ENCODE measurements around the gene GRIN1.

Gene GRIN1

DNA sequence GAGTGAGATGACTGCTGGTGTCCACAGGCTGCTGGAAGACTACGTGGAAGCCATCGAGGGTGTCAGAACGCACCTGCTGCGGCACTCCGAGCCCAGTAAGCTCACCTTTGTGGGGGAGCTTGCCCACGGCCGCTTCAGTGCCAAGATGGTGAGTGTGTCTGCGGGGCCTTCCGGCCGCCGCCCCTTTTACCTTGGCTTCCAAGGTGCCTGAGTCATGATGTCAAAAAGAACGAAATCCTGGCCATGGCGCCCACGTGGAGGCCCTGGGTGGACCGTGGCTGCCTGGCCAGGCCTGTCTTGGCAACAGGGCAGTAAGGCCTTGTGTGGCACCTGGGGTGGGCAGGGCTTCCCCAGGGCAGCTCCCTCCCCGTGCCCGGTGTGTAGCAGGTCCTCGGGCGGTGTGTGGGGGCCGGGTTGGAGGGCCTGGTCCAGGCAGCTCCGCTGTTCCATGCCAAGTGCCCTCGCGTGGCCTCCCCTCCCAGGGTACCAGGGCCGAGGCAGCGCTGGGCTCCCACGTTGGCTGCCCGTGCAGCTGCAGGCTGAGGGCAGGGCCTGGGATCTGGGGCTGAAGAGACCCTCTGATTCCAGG lies 32.2 kb upstream of the GRIN1 start:
- H3K9ac ChIP-seq (ENCODE audit: low read depth in 1 of 2, low read length in 2 of 2): no peak overlapping the region
- H3K9me3 ChIP-seq (ENCODE audit: control insufficient read depth in 2 of 2, low read length in 2 of 2): no peaks in the 10 kb centered on the region
- H3K36me3 ChIP-seq (ENCODE audit: control insufficient read depth in 2 of 2, insufficient read depth in 2 of 2, low read length in 2 of 2): peaks cover 44 to 60% of the 10 kb centered on the region in 2 donors
- no peak overlapping the region for H3K4me3 ChIP-seq (ENCODE audit: low read length in 2 of 2)
- no peak overlapping the region for H3K27ac ChIP-seq (ENCODE audit: low read depth in 2 of 2, low read length in 2 of 2)
- H3K27me3 ChIP-seq (ENCODE audit: control insufficient read depth in 2 of 2, insufficient read depth in 2 of 2, low read length in 2 of 2): no peaks in the 10 kb centered on the region
- no peaks in the 10 kb centered on the region for H3K4me1 ChIP-seq (ENCODE audit: control insufficient read depth in 2 of 2, insufficient read depth in 2 of 2, low read length in 2 of 2)

DNA sequence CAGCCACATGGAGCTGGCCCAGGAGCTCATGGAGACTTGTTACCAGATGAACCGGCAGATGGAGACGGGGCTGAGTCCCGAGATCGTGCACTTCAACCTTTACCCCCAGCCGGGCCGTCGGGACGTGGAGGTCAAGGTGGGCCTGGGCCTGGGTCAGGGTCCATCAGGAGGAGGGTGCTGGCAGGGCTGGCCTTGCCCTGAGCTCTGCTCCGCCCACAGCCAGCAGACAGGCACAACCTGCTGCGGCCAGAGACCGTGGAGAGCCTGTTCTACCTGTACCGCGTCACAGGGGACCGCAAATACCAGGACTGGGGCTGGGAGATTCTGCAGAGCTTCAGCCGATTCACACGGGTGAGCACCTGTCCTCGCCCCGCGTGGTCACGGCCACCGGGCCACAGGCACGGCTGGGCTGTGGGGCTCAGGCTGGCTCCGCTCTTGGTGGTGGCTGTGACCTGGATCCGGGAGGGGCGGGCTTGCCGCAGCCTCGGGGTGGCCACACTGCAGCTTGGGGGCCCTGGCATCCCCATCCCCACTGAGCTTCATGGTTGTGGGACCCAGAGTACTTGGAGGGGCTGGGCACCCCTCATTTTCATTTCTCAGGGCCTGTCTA lies 31.5 kb upstream of the GRIN1 start:
- Histone ChIP-seq H3K4me3 (ENCODE audit: low read length in 2 of 2) (no peak overlapping the region), H3K27ac (ENCODE audit: low read depth in 2 of 2, low read length in 2 of 2) (no peak overlapping the region), H3K9ac (ENCODE audit: low read depth in 1 of 2, low read length in 2 of 2) (no peak overlapping the region), H3K9me3 (ENCODE audit: control insufficient read depth in 2 of 2, low read length in 2 of 2) (no peaks in the 10 kb centered on the region), H3K27me3 (ENCODE audit: control insufficient read depth in 2 of 2, insufficient read depth in 2 of 2, low read length in 2 of 2) (no peaks in the 10 kb centered on the region), H3K4me1 (ENCODE audit: control insufficient read depth in 2 of 2, insufficient read depth in 2 of 2, low read length in 2 of 2) (no peaks in the 10 kb centered on the region), H3K36me3 (ENCODE audit: control insufficient read depth in 2 of 2, insufficient read depth in 2 of 2, low read length in 2 of 2) (peaks cover 37 to 53% of the 10 kb centered on the region in 2 donors)

GRCh38 chr9:137107982-137108381 lies 31.0 kb upstream of the GRIN1 start:
- Histone ChIP-seq H3K9ac (ENCODE audit: low read depth in 1 of 2, low read length in 2 of 2) (no peak overlapping the region), H3K27me3 (ENCODE audit: control insufficient read depth in 2 of 2, insufficient read depth in 2 of 2, low read length in 2 of 2) (no peaks in the 10 kb centered on the region), H3K9me3 (ENCODE audit: control insufficient read depth in 2 of 2, low read length in 2 of 2) (no peaks in the 10 kb centered on the region), H3K36me3 (ENCODE audit: control insufficient read depth in 2 of 2, insufficient read depth in 2 of 2, low read length in 2 of 2) (peaks cover 32 to 47% of the 10 kb centered on the region in 2 donors), H3K4me1 (ENCODE audit: control insufficient read depth in 2 of 2, insufficient read depth in 2 of 2, low read length in 2 of 2) (no peaks in the 10 kb centered on the region), H3K4me3 (ENCODE audit: low read length in 2 of 2) (no peak overlapping the region), H3K27ac (ENCODE audit: low read depth in 2 of 2, low read length in 2 of 2) (no peak overlapping the region)

- Histone ChIP-seq H3K36me3 (ENCODE audit: control insufficient read depth in 2 of 2, insufficient read depth in 2 of 2, low read length in 2 of 2) (peaks cover 24 to 40% of the 10 kb centered on the region in 2 donors), H3K4me3 (ENCODE audit: low read length in 2 of 2) (no peak overlapping the region)
These were observed 30.2 kb upstream of the GRIN1 start for GRCh38 chr9:137108608-137109249.

GRCh38 chr9:137109250-137110146 lies 29.5 kb upstream of the GRIN1 start:
- Histone ChIP-seq H3K9me3 (ENCODE audit: control insufficient read depth in 2 of 2, low read length in 2 of 2) (no peaks in the 10 kb centered on the region), H3K4me1 (ENCODE audit: control insufficient read depth in 2 of 2, insufficient read depth in 2 of 2, low read length in 2 of 2) (no peaks in the 10 kb centered on the region), H3K4me3 (ENCODE audit: low read length in 2 of 2) (no peak overlapping the region), H3K27ac (ENCODE audit: low read depth in 2 of 2, low read length in 2 of 2) (no peak overlapping the region), H3K27me3 (ENCODE audit: control insufficient read depth in 2 of 2, insufficient read depth in 2 of 2, low read length in 2 of 2) (no peaks in the 10 kb centered on the region), H3K9ac (ENCODE audit: low read depth in 1 of 2, low read length in 2 of 2) (no peak overlapping the region), H3K36me3 (ENCODE audit: control insufficient read depth in 2 of 2, insufficient read depth in 2 of 2, low read length in 2 of 2) (peaks cover 21 to 34% of the 10 kb centered on the region in 2 donors)

More at GRCh38 chr9:137108608-137109249, 30.2 kb upstream of the GRIN1 start:
- Histone ChIP-seq H3K27me3 (ENCODE audit: control insufficient read depth in 2 of 2, insufficient read depth in 2 of 2, low read length in 2 of 2) (no peaks in the 10 kb centered on the region), H3K9ac (ENCODE audit: low read depth in 1 of 2, low read length in 2 of 2) (no peak overlapping the region), H3K4me1 (ENCODE audit: control insufficient read depth in 2 of 2, insufficient read depth in 2 of 2, low read length in 2 of 2) (no peaks in the 10 kb centered on the region), H3K9me3 (ENCODE audit: control insufficient read depth in 2 of 2, low read length in 2 of 2) (no peaks in the 10 kb centered on the region), H3K27ac (ENCODE audit: low read depth in 2 of 2, low read length in 2 of 2) (no peak overlapping the region)

- H3K4me3 ChIP-seq (ENCODE audit: low read length in 2 of 2): no peak overlapping the region
- no peak overlapping the region for H3K9ac ChIP-seq (ENCODE audit: low read depth in 1 of 2, low read length in 2 of 2)
- H3K4me1 ChIP-seq (ENCODE audit: control insufficient read depth in 2 of 2, insufficient read depth in 2 of 2, low read length in 2 of 2): peaks cover 0 to 4% of the 10 kb centered on the region in 2 donors
- no peak overlapping the region for H3K27ac ChIP-seq (ENCODE audit: low read depth in 2 of 2, low read length in 2 of 2)
- no peaks in the 10 kb centered on the region for H3K27me3 ChIP-seq (ENCODE audit: control insufficient read depth in 2 of 2, insufficient read depth in 2 of 2, low read length in 2 of 2)
- peaks cover 20 to 28% of the 10 kb centered on the region in 2 donors for H3K36me3 ChIP-seq (ENCODE audit: control insufficient read depth in 2 of 2, insufficient read depth in 2 of 2, low read length in 2 of 2)
- H3K9me3 ChIP-seq (ENCODE audit: control insufficient read depth in 2 of 2, low read length in 2 of 2): no peaks in the 10 kb centered on the region
These were observed 28.6 kb upstream of the GRIN1 start for GRCh38 chr9:137110147-137110910.

DNA sequence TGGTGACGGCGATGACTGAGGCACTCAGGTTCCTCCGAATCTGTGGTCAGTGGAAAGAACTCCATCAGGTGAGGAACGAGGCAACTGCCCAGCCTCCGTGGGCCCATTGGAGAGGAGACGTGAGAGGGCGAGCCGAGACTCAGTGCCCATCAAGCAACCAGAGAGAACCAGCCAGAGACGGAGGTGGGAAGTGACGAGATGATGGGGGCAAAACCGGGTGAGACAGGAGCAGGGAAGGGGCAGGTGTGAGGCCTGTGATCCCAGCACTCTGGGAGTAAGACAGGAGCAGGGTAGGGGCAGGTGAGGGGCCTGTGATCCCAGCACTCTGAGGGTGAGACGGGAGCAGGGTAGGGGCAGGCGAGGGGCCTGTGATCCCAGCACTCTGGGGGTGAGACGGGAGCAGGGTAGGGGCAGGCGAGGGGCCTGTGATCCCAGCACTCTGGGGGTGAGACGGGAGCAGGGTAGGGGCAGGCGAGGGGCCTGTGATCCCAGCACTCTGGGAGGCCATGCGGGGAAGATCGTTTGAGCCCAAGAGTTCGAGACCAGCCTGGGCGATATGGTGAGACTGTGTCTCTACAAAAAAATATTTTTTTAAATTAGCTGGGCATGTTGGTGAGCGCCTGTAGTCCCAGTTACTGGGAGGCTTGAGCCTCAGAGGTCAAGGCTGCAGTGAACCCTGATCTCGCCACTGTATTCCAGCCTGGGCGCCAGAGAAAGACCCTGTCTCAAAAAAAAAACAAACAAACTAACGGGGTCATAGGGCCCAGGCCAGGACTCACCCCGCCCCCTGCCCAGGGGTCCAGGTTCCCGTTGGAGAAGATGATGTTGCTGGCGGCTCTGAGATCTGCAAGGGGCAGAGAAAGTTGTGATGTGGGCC lies 27.8 kb upstream of the GRIN1 start:
- Histone ChIP-seq H3K9me3 (ENCODE audit: control insufficient read depth in 2 of 2, low read length in 2 of 2) (no peaks in the 10 kb centered on the region), H3K36me3 (ENCODE audit: control insufficient read depth in 2 of 2, insufficient read depth in 2 of 2, low read length in 2 of 2) (peaks cover 12 to 24% of the 10 kb centered on the region in 2 donors), H3K4me3 (ENCODE audit: low read length in 2 of 2) (no peak overlapping the region), H3K27ac (ENCODE audit: low read depth in 2 of 2, low read length in 2 of 2) (no peak overlapping the region), H3K9ac (ENCODE audit: low read depth in 1 of 2, low read length in 2 of 2) (no peak overlapping the region), H3K4me1 (ENCODE audit: control insufficient read depth in 2 of 2, insufficient read depth in 2 of 2, low read length in 2 of 2) (peaks cover 0 to 4% of the 10 kb centered on the region in 2 donors), H3K27me3 (ENCODE audit: control insufficient read depth in 2 of 2, insufficient read depth in 2 of 2, low read length in 2 of 2) (peaks cover 0 to 1% of the 10 kb centered on the region in 2 donors)

DNA sequence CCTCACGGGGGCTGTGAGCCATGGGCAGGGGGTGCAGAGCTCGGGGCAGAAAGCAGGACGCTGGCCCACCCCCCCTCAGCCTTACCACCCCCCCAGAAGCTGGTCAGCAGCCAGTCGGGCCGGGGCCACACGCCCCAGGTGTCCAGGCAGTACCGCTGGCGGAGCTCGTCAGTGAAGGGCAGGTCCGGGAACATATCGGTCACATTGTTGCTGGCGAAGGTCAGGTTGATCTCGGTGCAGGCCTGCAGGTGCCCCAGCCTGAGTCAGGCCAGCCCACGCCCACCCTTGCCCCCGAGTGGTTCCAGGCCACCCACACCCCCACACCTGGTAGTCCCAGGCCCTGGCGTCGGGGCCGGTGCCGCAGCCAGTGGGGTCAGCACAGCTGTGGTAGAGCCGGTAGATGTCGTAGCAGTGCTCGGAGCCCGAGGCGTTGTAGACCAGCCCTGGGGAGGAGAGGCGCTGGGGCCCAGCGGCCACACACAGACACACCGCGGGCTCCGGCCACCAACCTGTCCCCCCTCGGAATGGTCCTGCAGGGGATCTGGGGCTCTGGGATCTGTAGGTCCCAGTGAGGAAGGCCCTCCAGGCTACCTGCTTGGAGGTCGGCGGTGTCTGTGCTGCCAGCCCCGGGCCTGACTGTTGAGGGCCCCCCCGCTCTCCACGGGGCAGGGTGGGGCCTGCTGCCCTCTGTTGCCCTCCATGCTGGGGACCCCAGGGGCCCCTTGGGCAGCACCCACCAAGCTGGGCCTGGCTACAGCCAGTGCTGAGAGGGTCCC lies 27.0 kb upstream of the GRIN1 start:
- Histone ChIP-seq H3K4me3 (ENCODE audit: low read length in 2 of 2) (no peak overlapping the region), H3K27ac (ENCODE audit: low read depth in 2 of 2, low read length in 2 of 2) (no peak overlapping the region), H3K4me1 (ENCODE audit: control insufficient read depth in 2 of 2, insufficient read depth in 2 of 2, low read length in 2 of 2) (peaks cover 0 to 4% of the 10 kb centered on the region in 2 donors), H3K27me3 (ENCODE audit: control insufficient read depth in 2 of 2, insufficient read depth in 2 of 2, low read length in 2 of 2) (peaks cover 0 to 3% of the 10 kb centered on the region in 2 donors), H3K9ac (ENCODE audit: low read depth in 1 of 2, low read length in 2 of 2) (no peak overlapping the region), H3K36me3 (ENCODE audit: control insufficient read depth in 2 of 2, insufficient read depth in 2 of 2, low read length in 2 of 2) (peaks cover 7 to 19% of the 10 kb centered on the region in 2 donors), H3K9me3 (ENCODE audit: control insufficient read depth in 2 of 2, low read length in 2 of 2) (no peaks in the 10 kb centered on the region)
